Thoracic aorta (tissue), 2 donors: ENCODE results near the gene ORC3. TPM values are rescaled to one million over a fixed set of nuclear protein-coding genes. Genes with fewer than 3 reads are reported as not detected.
"Not testable (repeated sequence)": the region's sequence is repeated elsewhere in the genome, so short reads cannot be mapped to it uniquely, and the experiment has no call there.

Source experiments
- ATAC-seq: fragments of 150-250 bp; one replicate; pipeline ENCODE4 v1.8.0; 2017; ENCODE audit warnings: low read depth; ENCODE audit not compliant: insufficient number of reproducible peaks, low FRiP score
- DNase-seq: peaks from one replicate; pipeline ENCODE4 v3.0.0-alpha.2; 2020; ENCODE audit warnings: low spot score
- H3K27ac ChIP-seq, 2 donors: fragments of 200-600 bp; sonication (generic); 1 replicate in 1 of 2; 2 replicates in 1 of 2; pipeline ENCODE4 v1.5.1; 2016; ENCODE audit warnings: mild to moderate bottlenecking in 2 of 2, moderate library complexity in 2 of 2
- H3K27me3 ChIP-seq: fragments of 200-600 bp; sonication (generic); replicated peaks from 2 replicates; pipeline ENCODE4 v1.6.0; 2016; ENCODE audit warnings: mild to moderate bottlenecking; ENCODE audit not compliant: insufficient read depth
- H3K36me3 ChIP-seq: fragments of 200-600 bp; sonication (generic); one replicate; pipeline ENCODE4 v1.5.1; 2016
- H3K4me1 ChIP-seq, 2 donors: fragments of 200-600 bp; sonication (generic); 1 replicate in 1 of 2; 2 replicates in 1 of 2; pipeline versions ENCODE4 v1.5.1 to v1.6.0; 2016; ENCODE audit warnings: low read depth in 2 of 2, mild to moderate bottlenecking in 1 of 2; ENCODE audit not compliant: control insufficient read depth in 1 of 2
- H3K4me3 ChIP-seq: fragments of 200-600 bp; sonication (generic); 2 replicates; pipeline ENCODE4 v1.5.1; 2016; ENCODE audit warnings: mild to moderate bottlenecking
- H3K9me3 ChIP-seq: fragments of 200-600 bp; sonication (generic); 2 replicates; pipeline ENCODE4 v1.5.1; 2016
- total RNA-seq, 2 donors: library from RNA; depleted of rRNA; stranded (reverse); fragments of >200 nt; gene quantifications; one replicate each; pipeline versions ENCODE4 v1.1.0 to v1.2.3, GENCODE V29; 2016
- TF ChIP-seq, protein P1 (sequence below): fragments of 200-600 bp; sonication (generic); IDR thresholded peaks from one replicate; pipeline ENCODE4 v1.5.1; 2019; ENCODE audit warnings: antibody characterized with exemption

ORC3 gene
- total RNA-seq, 2 donors from 2014 or later, result 7.3 to 13.8 TPM

- H3K27me3 ChIP-seq, result no peaks in the 10 kb centered on the region
- ATAC-seq, result no peak
Observed at GRCh38 chr6:87687296-87687695, 97.4 kb downstream of the ORC3 start.

DNA sequence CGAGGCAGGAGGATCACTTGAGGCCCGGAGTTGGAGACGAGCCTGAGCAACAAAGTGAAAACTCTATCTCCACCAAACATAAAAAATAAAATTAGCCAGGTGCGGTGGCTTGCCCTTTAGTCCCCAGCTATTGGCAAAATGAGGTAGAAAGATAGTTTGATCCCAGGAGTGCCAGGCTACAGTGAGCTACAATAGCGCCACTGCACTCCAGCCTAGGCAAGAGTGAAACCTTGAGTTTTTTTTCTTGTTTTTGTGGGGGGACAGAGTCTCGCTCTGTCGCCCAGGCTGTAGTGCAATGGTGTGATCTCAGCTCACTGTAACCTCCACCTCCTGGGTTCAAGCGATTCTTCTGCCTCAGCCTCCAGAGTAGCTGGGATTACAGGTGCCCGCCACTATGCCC, 98.0 kb downstream of the ORC3 start:
- H3K9me3 ChIP-seq, H3K27ac ChIP-seq, ATAC-seq, H3K36me3 ChIP-seq, H3K27me3 ChIP-seq, H3K4me3 ChIP-seq, DNase-seq: not testable (repeated sequence)
- peaks cover 11 to 65% of the 10 kb centered on the region in 2 donors for H3K4me1 ChIP-seq

More at GRCh38 chr6:87687296-87687695, 97.4 kb downstream of the ORC3 start:
- no peak for DNase-seq
- Histone ChIP-seq H3K9me3 (no peaks in the 10 kb centered on the region), H3K27ac (no peak overlapping the region), H3K36me3 (no peaks in the 10 kb centered on the region), H3K4me3 (no peak overlapping the region), H3K4me1 (peaks cover 15 to 64% of the 10 kb centered on the region in 2 donors)
- TF ChIP-seq, protein P1, sequence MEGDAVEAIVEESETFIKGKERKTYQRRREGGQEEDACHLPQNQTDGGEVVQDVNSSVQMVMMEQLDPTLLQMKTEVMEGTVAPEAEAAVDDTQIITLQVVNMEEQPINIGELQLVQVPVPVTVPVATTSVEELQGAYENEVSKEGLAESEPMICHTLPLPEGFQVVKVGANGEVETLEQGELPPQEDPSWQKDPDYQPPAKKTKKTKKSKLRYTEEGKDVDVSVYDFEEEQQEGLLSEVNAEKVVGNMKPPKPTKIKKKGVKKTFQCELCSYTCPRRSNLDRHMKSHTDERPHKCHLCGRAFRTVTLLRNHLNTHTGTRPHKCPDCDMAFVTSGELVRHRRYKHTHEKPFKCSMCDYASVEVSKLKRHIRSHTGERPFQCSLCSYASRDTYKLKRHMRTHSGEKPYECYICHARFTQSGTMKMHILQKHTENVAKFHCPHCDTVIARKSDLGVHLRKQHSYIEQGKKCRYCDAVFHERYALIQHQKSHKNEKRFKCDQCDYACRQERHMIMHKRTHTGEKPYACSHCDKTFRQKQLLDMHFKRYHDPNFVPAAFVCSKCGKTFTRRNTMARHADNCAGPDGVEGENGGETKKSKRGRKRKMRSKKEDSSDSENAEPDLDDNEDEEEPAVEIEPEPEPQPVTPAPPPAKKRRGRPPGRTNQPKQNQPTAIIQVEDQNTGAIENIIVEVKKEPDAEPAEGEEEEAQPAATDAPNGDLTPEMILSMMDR, result no peak

GRCh38 chr6:87690441-87690840, 100.5 kb downstream of the ORC3 start:
- no peak for DNase-seq
- Histone ChIP-seq H3K36me3 (no peaks in the 10 kb centered on the region), H3K9me3 (no peaks in the 10 kb centered on the region), H3K4me1 (peaks cover 17 to 73% of the 10 kb centered on the region in 2 donors), H3K27me3 (no peaks in the 10 kb centered on the region), H3K27ac (no peak overlapping the region), H3K4me3 (no peak overlapping the region)
- TF ChIP-seq, protein P1, result no peak
- no peak for ATAC-seq

- no peak overlapping the region for H3K27ac ChIP-seq
- TF ChIP-seq, protein P1, result no peak
- H3K4me1 ChIP-seq, result peaks cover 27 to 77% of the 10 kb centered on the region in 2 donors
- no peaks in the 10 kb centered on the region for H3K27me3 ChIP-seq
- DNase-seq, result no peak
- no peak for ATAC-seq
- no peaks in the 10 kb centered on the region for H3K36me3 ChIP-seq
- H3K4me3 ChIP-seq, result no peak overlapping the region
- H3K9me3 ChIP-seq, result no peaks in the 10 kb centered on the region
Observed at GRCh38 chr6:87692086-87692485, 102.2 kb downstream of the ORC3 start.

- H3K36me3 ChIP-seq, H3K9me3 ChIP-seq, H3K4me3 ChIP-seq, H3K27ac ChIP-seq, ATAC-seq, DNase-seq, H3K27me3 ChIP-seq: not testable (repeated sequence)
- peaks cover 31 to 62% of the 10 kb centered on the region in 2 donors for H3K4me1 ChIP-seq
Observed at GRCh38 chr6:87696817-87697216, 106.9 kb downstream of the ORC3 start.

GRCh38 chr6:87697581-87698546, 107.9 kb downstream of the ORC3 start:
- H3K36me3 ChIP-seq, result no peaks in the 10 kb centered on the region
- peak overlapping the region; percentile 97 for H3K4me3 ChIP-seq
- TF ChIP-seq, protein P1, result no peak
- ATAC-seq (no peak), DNase-seq (no peak)
- peaks cover 27 to 53% of the 10 kb centered on the region in 2 donors for H3K4me1 ChIP-seq
- H3K9me3 ChIP-seq, result no peaks in the 10 kb centered on the region
- peak overlapping the region in 1 of 2 donors; percentile 36 for H3K27ac ChIP-seq
- no peaks in the 10 kb centered on the region for H3K27me3 ChIP-seq
